GM23338 (cell line): ENCODE data around the gene SLC37A4.

Experiments
- CREB1 ChIP-seq: fragments of 250-450 bp; sonication (Bioruptor Pico); IDR thresholded peaks from 2 replicates; pipeline ENCODE4 v1.5.0; 2020; ENCODE audit warnings: low read depth, mild to moderate bottlenecking, moderate library complexity
- CTCF ChIP-seq, 2 experiments: fragments of 200-600 bp in 1 of 2; sonication (generic) in 1 of 2; conservative IDR thresholded peaks; 2 replicates each; pipeline versions ENCODE4 v1.5.1 to v1.6.1; 2016 to 2017; ENCODE audit warnings: antibody characterized with exemption in 2 of 2, low read depth in 2 of 2, mild to moderate bottlenecking in 2 of 2, moderate library complexity in 1 of 2
- ETS1 ChIP-seq: IDR thresholded peaks from 2 replicates; pipeline ENCODE4 v1.6.1; 2016; ENCODE audit warnings: antibody characterized with exemption
- EZH2 ChIP-seq: fragments of 200-600 bp; sonication (generic); IDR thresholded peaks from one replicate; pipeline ENCODE4 v1.8.0; 2017; ENCODE audit warnings: antibody characterized with exemption, mild to moderate bottlenecking, low read depth; ENCODE audit not compliant: unreplicated experiment
- EZH2phosphoT487 ChIP-seq: fragments of 200-600 bp; sonication (generic); IDR thresholded peaks from one replicate; pipeline ENCODE4 v1.8.1; 2018; ENCODE audit warnings: antibody characterized with exemption; ENCODE audit not compliant: unreplicated experiment
- JUNB ChIP-seq: IDR thresholded peaks from one replicate; pipeline ENCODE4 v1.6.1; 2016; ENCODE audit warnings: antibody characterized with exemption; ENCODE audit not compliant: unreplicated experiment
- NANOG ChIP-seq: IDR thresholded peaks from 2 replicates; pipeline ENCODE4 v1.6.1; 2016; ENCODE audit warnings: antibody characterized with exemption, borderline replicate concordance
- POLR2AphosphoS5 ChIP-seq: IDR thresholded peaks from 2 replicates; pipeline ENCODE4 v1.6.1; 2016; ENCODE audit warnings: antibody characterized with exemption, low read depth
- REST ChIP-seq: IDR thresholded peaks from one replicate; pipeline ENCODE4 v1.6.1; 2018; ENCODE audit warnings: antibody characterized with exemption; ENCODE audit not compliant: unreplicated experiment
- STAT1 ChIP-seq: IDR thresholded peaks from one replicate; pipeline ENCODE4 v1.6.1; 2016; ENCODE audit warnings: antibody characterized with exemption; ENCODE audit not compliant: unreplicated experiment
- ZNF114 ChIP-seq: fragments of 250-450 bp; sonication (Bioruptor Pico); IDR thresholded peaks from 2 replicates; pipeline ENCODE4 v1.5.0; 2020; ENCODE audit warnings: mild to moderate bottlenecking, moderate library complexity
- ZNF331 ChIP-seq: fragments of 250-450 bp; sonication (Bioruptor Pico); IDR thresholded peaks from 2 replicates; pipeline ENCODE4 v1.5.0; 2020; ENCODE audit warnings: low read depth, mild to moderate bottlenecking, moderate library complexity

GRCh38 chr11:119067371-119068222 is 36.9 kb upstream of the SLC37A4 start, which contains the start of gene VPS11:
- TF ChIP-seq CTCF (conservative IDR thresholded peaks at IDR 0.05; ENCODE audit: low read depth in 2 of 2) (no peak), POLR2AphosphoS5 (peak; percentile 69), REST (no peak), NANOG (no peak), EZH2 (no peak), CREB1 (no peak), EZH2phosphoT487 (no peak), ZNF114 (no peak), STAT1 (no peak), ETS1 (peak; percentile 58), JUNB (no peak), ZNF331 (CRISPR knock-in tag) (no peak)
